BJ (cell line): Measurements from ENCODE around the gene NPBWR2. TPM values are rescaled to one million over a fixed set of nuclear protein-coding genes. Genes with fewer than 3 reads are reported as not detected.

Source experiments
- CTCF ChIA-PET: fragments of 350-600 bp; formaldehyde crosslinking; extraction: SDS; loops from one replicate; lab custom pipeline; 2021; ENCODE audit warnings: antibody characterized with exemption, inconsistent platforms; lab: Yijun Ruan, JAX
- POLR2A ChIA-PET: fragments of 300-600 bp; sonication (Branson Sonifier 250); formaldehyde crosslinking; extraction: SDS; loops from one replicate; lab custom pipeline; 2021; ENCODE audit warnings: antibody characterized with exemption; lab: Charles Lee
- DNase-seq: peaks from one replicate; pipeline ENCODE4 v3.0.0-alpha.2; 2011; ENCODE audit warnings: low read depth
- H3K27me3 ChIP-seq: 2 replicates; pipeline ENCODE4 v1.6.0; 2011; ENCODE audit warnings: low read length; ENCODE audit not compliant: control insufficient read depth, insufficient read depth
- H3K36me3 ChIP-seq: 2 replicates; pipeline ENCODE4 v1.5.1; 2011; ENCODE audit warnings: low read length; ENCODE audit not compliant: control insufficient read depth, insufficient read depth
- H3K4me3 ChIP-seq: 2 replicates; pipeline ENCODE4 v1.5.1; 2011; ENCODE audit warnings: low read depth, mild to moderate bottlenecking, control low read depth, low read length
- CTCF ChIP-seq: IDR thresholded peaks from 2 replicates; pipeline ENCODE4 v1.5.1; 2011; ENCODE audit warnings: low read depth, mild to moderate bottlenecking, control low read depth, inconsistent platforms, low read length, moderate library complexity; ENCODE audit not compliant: insufficient read depth
- polyA plus RNA-seq: library from polyadenylated mRNA; depleted of rRNA; stranded (reverse); fragments of >200 nt; gene quantifications from 2 replicates; pipeline ENCODE4 v1.2.3, GENCODE V29; 2011

The NPBWR2 gene
- polyA plus RNA-seq, 1 experiment: not detected

- POLR2A ChIA-PET: no interaction called here
- no peak overlapping the region for H3K4me3 ChIP-seq
- 0 out of 2 replicates have a peak, but pooled peaks cover 1% of the 10 kb centered on the region for H3K27me3 ChIP-seq
- CTCF ChIA-PET: interaction anchor here (1.7 kb wide), 1 partner anchor 8 kb away, joined by 5 read pairs; no protein-coding TSS in a partner anchor
- DNase-seq: no peak
- no peaks in the 10 kb centered on the region for H3K36me3 ChIP-seq
- TF ChIP-seq CTCF: no peak
These were observed 5.5 kb upstream of the NPBWR2 start for GRCh38 chr20:64112691-64113443.

GRCh38 chr20:64111841-64112641 lies 4.7 kb upstream of the NPBWR2 start:
- peaks cover 3% of the 10 kb centered on the region; the same call in 1 of the 2 replicates for H3K27me3 ChIP-seq
- CTCF ChIA-PET: interaction anchor here (1.7 kb wide), 1 partner anchor 9 kb away, joined by 5 read pairs; no protein-coding TSS in a partner anchor
- no peak for DNase-seq
- H3K36me3 ChIP-seq: no peaks in the 10 kb centered on the region
- POLR2A ChIA-PET: no interaction called here
- no peak for TF ChIP-seq CTCF
- no peak overlapping the region for H3K4me3 ChIP-seq

- ChIA-PET POLR2A (no interaction called here), CTCF (interaction anchor here (1.0 to 4.2 kb wide), 4 partner anchors 10 to 137 kb away, joined by 3 to 20 read pairs (median 4); partner anchors contain the start of gene PRPF6)
- H3K4me3 ChIP-seq: no peak overlapping the region
- H3K27me3 ChIP-seq: peaks cover 3% of the 10 kb centered on the region; the same call in 1 of the 2 replicates
- H3K36me3 ChIP-seq: no peaks in the 10 kb centered on the region
- no peak for TF ChIP-seq CTCF
- DNase-seq: no peak
These were observed 3.2 kb upstream of the NPBWR2 start for GRCh38 chr20:64110411-64111068.

- DNase-seq: no peak
- Histone ChIP-seq H3K27me3 (peaks cover 3% of the 10 kb centered on the region; the same call in 1 of the 2 replicates), H3K36me3 (no peaks in the 10 kb centered on the region), H3K4me3 (no peak overlapping the region)
- CTCF ChIA-PET: interaction anchor here (1.1 to 4.2 kb wide), 3 partner anchors 10 to 129 kb away, joined by 3 to 20 read pairs (median 5); partner anchors contain the start of gene PRPF6
- no peak for TF ChIP-seq CTCF
- POLR2A ChIA-PET: no interaction called here
These were observed 2.5 kb upstream of the NPBWR2 start for GRCh38 chr20:64109831-64110391.
